Activated CD4-positive, alpha-beta T cell treated with anti-CD3 and anti-CD28 coated beads, Interleukin-2, Interleukin-4, amounts not matched to agents 100 ng/mL and 50 ng/mL, durations not matched to agents 16 hours and 8 hours (primary cell): ENCODE data around the gene ZNF473.
A peak's percentile ranks its signal among the peaks of the same experiment; 100 is the strongest.

Experiments
- DNase-seq: peaks from one replicate; pipeline ENCODE4 v3.0.0-alpha.2; 2020; ENCODE audit warnings: low spot score

Gene ZNF473

DNA sequence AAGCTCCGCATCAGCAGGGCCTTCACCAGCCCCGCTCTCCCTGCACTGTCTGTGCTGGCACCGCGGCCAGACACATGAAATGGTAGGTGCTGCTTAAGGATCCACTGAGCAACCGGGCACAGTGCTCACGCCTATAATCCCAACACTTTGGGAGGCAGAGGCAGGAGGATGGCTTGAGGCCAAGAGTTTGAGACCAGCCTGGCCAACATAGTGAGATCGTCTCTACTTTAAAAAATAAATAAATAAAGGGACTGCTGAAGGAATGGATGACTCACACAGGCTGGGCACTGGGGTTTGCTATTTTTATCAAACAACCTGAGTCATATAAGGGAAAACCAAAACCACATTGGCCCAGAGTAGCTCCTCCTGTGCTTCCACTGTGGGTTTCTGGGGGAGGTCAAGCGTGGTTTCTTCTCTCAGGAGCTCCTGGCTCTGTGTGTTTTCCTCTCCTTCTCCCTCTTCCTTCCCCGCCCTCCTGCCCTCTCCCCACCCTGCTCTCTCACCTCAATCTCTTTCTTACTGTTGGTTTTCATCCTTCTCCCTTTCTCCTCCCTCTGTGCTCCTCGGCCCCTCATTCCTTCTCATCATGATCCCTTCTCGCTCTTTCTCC is 21.9 kb upstream of the ZNF473 start:
- peak; percentile 74 for DNase-seq

GRCh38 chr19:50005428-50005827 is 20.4 kb upstream of the ZNF473 start:
- DNase-seq: peak; percentile 28

GRCh38 chr19:50007170-50007569 is 18.6 kb upstream of the ZNF473 start:
- no peak for DNase-seq

GRCh38 chr19:50007947-50008346 is 17.9 kb upstream of the ZNF473 start:
- DNase-seq: no peak

GRCh38 chr19:50008532-50008931 is 17.3 kb upstream of the ZNF473 start:
- DNase-seq: no peak

GRCh38 chr19:50016225-50016807 is 9.5 kb upstream of the ZNF473 start:
- no peak for DNase-seq

DNA sequence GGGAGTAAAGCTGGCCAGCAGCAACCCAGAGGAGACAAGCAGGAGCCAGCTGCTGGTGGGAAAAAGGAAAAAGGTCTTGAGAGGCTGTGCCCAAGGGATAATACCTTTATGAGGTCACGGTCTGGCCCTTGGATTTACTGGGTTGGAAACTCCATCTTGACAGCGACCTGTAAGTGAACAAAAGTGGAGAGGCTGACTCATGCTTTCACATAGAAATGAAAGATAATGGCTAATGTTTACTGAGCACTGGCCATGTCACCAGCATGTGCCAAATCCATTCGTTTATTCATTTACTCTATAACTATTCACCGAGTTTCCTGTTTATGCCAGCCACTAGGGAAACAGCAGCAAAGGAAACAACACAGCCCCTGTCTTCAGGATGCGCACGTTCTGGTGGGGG is 5.3 kb upstream of the ZNF473 start:
- DNase-seq: no peak

DNA sequence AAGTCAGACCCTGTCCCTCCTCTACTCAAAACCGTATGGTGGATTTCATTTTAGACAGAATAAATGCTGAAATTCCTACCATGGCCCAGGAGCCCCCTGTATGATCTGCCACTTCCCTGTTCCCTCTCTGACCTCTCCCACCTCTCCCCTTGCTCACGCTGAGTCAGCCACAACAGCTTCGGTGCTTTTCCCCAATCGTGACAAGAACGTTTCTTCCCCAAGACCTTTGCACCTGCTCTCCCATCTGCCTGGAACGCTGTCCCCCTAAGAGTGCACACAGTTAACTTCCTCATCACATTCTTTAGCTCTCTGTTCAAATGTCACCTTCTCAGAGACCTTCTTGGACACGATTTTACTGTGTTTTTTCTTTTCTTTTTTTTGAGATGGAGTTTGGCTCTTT is 3.0 kb upstream of the ZNF473 start:
- DNase-seq: no peak

DNA sequence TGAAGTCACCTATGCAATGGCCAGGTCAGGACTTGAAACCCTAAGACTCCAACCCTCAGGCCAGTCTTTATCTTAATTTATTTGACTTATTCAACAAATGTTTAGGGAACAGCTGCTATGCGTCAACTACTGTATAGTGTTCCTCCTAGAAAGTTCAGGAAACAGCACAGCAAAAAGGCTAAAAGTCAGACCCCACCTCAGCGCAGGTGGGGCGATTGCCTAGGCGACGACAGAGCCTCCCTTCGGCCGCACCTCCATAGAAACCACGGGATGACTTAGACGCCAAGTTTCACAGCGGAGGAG is 1.1 kb upstream of the ZNF473 start:
- DNase-seq: no peak

GRCh38 chr19:50025022-50025793 is 597 bp upstream of the ZNF473 start, which contains the start of gene VRK3:
VRK3 (minus strand) TSS chr19:50025372; CDS start chr19:50016162, 9,210 bp downstream.
- peak; percentile 99 for DNase-seq

DNA sequence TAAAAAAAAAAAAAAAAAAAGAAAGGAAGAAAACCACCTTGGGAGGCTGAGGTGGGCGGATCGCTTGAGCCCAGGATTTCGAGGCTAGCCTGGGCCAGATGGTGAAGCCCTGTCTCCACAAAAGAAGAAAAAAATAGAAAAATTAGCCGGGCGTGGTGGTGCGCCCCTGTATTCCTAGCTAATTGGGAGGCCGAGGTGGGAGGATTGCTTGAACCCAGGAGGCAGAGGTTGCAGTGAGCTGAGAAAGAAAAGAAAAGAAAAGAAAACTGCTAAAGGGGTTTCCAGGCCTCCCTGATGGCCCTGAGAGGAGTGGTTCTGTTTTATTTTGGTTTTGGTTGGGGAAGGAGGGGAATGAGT is 723 bp downstream of the ZNF473 start:
- DNase-seq: no peak

GRCh38 chr19:50030225-50030624 is 4.4 kb downstream of the ZNF473 start:
- DNase-seq: no peak

DNA sequence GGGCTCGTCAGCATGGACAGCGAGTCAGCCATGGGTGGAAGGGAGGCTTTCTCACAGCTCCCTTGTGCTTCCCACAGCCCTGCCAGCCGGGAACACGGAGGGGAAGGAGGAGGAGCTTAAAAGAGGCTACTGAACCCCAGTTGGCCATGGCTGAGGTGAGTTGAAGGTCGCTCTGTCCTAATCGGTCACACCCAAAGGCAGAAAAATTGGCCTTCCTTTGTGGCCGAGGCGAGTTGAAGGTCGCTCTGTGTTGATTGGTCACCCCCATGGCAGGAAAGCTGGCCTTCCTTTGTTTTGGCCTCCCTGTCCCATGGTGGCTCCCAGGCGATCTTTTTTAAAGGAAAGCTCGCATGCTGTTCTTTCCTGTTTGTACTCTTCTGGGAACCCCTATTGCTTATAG is 5.1 kb downstream of the ZNF473 start:
- no peak for DNase-seq

DNA sequence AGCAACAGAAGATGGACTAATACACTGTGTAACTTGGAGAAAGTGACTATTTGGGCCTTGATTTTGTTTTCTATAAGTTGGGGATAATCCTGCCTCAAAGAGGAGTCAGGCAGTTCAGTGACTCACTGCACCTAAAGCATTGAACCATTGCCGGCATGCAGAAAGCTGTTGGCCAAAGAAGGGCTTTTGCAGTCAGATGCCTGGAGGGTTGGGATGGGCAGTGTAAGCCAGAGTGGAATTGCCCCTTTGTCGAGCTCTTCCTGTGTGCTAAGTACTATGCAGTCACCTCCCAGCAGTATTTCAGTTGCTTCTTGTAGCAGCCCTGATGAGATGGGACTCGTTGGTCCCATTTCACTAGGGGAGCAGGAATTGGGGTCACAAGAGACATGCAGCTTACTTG is 11.1 kb downstream of the ZNF473 start:
- DNase-seq: no peak

DNA sequence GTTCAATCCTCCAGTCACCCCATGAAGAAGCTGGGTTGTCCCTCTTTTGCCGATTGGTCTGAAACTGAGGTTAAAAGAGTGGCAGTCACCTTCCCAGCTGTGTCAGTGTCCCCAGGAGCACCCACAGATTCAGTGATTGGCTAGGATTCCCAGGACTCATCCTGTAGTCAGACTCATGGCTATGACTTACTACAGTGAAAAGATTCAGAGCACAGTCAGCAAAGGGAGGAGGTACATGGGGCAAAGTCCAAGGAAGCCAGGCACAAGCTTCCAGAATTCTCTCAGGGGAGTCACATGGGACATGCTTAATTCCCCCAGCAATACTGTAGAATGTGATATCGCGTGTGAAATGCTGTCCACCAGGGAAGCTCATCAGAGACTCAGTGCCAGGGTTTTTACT is 14.2 kb downstream of the ZNF473 start:
- no peak for DNase-seq

DNA sequence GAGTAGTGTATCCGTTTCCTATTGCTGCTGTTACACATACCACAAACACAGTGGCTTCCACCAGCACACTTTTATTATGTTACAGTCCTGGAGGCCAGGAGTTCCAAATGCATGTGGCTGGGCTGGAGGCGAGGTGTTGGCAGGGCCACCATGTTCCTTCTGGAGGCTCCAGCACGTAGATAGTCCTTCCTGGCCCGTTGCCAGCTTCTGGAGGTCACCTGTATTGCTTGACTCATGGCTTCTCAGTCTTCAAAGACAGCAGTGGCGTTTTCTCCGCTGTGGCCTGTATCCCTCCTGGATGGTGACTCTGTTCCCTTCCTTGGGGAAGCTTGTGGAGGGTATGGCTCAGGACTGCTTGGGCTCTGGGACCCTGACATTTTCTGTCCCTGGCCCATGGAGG is 15.2 kb downstream of the ZNF473 start:
- no peak for DNase-seq

DNA sequence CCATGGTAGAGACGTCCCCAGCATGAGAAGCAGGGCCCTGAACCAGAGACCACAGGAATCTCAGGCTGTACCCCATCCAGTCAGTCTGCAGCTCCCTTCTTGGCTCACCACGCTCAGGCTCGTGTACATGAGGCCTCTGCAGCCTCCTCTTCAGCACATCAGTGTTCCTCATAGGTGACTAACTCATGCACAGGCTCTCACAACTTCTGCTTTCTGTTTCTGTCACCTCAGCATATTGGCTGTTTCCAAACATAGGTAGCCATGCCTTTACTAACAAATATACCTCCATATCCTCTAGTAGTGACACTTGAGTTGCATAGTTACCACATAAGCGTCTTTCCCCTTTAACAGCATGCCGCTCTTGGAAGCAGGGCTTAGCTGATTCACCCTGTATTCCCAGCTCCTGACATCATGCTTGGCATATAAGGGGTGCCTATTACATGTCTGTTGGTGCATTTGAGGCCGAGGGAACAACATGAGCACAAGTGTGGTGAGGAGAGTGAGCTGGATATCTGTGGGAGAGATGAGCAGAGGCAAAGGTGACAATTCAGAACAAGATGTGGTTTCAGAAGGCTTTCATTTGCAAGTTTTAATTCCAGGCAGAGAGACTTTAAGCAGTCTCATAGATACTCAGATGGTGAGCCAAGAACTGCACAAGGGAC is 16.7 kb downstream of the ZNF473 start:
- no peak for DNase-seq

GRCh38 chr19:50043967-50044366 is 18.2 kb downstream of the ZNF473 start:
- no peak for DNase-seq

DNA sequence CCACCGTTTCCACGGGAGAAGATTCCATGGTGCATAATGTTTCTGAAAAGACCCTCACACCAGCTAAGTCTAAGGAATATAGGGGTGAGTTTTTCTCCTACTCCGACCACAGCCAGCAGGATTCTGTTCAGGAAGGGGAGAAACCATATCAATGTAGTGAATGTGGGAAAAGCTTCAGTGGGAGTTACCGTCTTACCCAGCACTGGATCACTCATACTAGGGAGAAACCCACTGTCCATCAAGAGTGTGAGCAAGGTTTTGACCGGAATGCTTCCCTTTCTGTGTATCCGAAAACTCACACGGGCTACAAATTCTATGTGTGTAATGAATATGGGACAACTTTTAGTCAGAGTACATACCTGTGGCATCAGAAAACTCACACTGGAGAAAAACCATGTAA is 19.1 kb downstream of the ZNF473 start:
- DNase-seq: no peak

DNA sequence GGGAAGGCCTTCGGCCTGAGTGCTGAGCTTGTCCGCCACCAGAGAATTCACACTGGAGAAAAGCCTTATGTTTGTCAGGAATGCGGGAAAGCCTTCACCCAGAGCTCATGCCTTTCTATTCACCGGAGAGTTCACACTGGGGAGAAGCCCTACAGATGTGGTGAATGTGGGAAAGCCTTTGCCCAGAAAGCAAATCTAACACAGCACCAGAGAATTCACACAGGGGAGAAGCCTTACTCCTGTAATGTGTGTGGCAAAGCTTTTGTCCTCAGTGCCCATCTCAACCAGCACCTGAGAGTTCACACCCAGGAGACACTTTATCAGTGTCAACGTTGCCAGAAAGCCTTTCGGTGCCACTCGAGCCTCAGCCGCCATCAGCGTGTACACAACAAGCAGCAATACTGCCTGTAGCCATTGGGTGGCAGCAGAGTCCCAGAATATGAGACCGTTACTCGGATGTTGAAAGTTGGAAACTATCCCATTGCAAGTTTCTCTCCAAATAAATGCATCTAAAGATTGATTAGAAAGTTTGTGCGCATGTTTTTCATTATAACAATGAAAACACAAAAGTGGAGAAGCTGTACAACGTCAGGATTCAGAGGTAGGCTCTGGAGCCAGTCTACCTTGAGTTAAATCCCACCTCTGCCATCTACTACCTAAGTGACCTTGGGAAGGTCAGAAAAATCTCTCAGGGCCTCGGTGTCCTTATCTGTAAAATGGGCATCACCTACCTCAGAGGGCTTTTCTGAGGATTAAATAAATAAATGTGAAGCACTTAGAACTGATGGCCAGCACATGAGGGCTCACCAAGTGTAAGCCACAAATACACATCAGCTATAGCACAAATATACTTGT is 21.1 kb downstream of the ZNF473 start:
- DNase-seq: peak; percentile 9

DNA sequence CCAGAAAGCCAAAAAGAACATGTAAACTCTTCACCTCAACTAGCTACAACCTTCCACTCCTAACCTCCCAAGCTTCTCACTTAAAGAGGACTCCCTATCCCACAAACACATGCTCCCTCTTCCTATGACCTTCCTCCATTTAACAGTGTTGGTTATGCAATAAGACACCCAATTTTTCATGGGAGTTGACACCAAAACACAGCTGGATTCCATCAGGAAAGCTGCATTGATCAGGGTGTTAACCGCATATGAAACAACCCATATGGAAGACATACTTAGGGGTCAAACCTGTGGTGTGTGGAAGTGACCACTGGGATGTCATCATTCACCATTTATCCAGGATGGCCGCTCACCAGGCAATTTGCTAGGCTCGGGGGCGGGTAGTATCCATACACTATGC is 21.9 kb downstream of the ZNF473 start:
- DNase-seq: no peak
